Neural crest cell (in vitro differentiated cells): Measurements from ENCODE around the gene TMED8. TPM values are rescaled to one million over a fixed set of nuclear protein-coding genes. Genes with fewer than 3 reads are reported as not detected.
A peak's percentile ranks its signal among the peaks of the same experiment; 100 is the strongest.

ENCODE experiments used
- DNase-seq: peaks from one replicate; pipeline ENCODE4 v3.0.0; 2021; ENCODE audit warnings: low read depth, mixed read lengths, low spot score
- H3K27ac Mint-ChIP-seq: one replicate; pipeline ENCODE4 v1.8.0; 2021; ENCODE audit warnings: mild to moderate bottlenecking, mixed read lengths; ENCODE audit not compliant: unreplicated experiment
- H3K27me3 Mint-ChIP-seq: 2 replicates; pipeline ENCODE4 v1.8.0; 2021; ENCODE audit warnings: low read depth, mild to moderate bottlenecking, mixed read lengths
- H3K36me3 Mint-ChIP-seq: 2 replicates; pipeline ENCODE4 v1.8.0; 2021; ENCODE audit warnings: low read depth, mild to moderate bottlenecking, mixed read lengths
- H3K4me1 Mint-ChIP-seq: 2 replicates; pipeline ENCODE4 v1.8.0; 2021; ENCODE audit warnings: mixed read lengths
- H3K4me3 Mint-ChIP-seq: one replicate; pipeline ENCODE4 v1.8.0; 2021; ENCODE audit warnings: mild to moderate bottlenecking, mixed read lengths
- H3K9me3 Mint-ChIP-seq: 2 replicates; pipeline ENCODE4 v1.8.0; 2021; ENCODE audit warnings: mixed read lengths
- CTCF ChIP-seq: fragments of 200-600 bp; sonication (generic); conservative IDR thresholded peaks from 2 replicates; pipeline ENCODE4 v1.5.0; 2021; ENCODE audit warnings: antibody characterized with exemption, mild to moderate bottlenecking
- total RNA-seq: library from RNA; stranded (reverse); gene quantifications from 2 replicates; pipeline ENCODE4 v1.2.1, GENCODE V29; 2021

TMED8 gene
- total RNA-seq, 1 donor from 2014 or later, result 19.1 TPM

DNA sequence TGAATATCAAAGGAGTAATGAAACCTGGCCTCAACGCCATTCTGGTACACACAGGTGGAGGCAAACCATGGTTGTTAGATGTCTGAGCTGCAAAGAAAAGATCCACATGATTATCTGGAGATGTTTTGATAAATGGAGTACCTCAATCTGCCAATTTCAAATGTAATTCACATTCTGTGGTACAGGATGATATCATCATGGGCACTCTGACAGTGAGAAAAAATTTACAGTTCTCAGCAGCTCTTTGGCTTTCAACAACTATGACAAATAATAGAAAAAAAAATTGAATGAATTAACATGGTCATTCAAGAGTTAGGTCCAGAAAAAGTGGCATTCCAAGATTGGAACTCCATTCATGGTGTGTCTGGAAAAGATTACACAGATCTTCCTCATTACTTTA, 17.3 kb downstream of the TMED8 start:
- Mint-ChIP-seq H3K27ac (no peak overlapping the region), H3K9me3 (no peaks in the 10 kb centered on the region), H3K4me3 (no peak overlapping the region), H3K27me3 (no peaks in the 10 kb centered on the region), H3K36me3 (peaks cover 7% of the 10 kb centered on the region), H3K4me1 (peaks cover 27% of the 10 kb centered on the region)
- DNase-seq, result no peak
- no peak for TF ChIP-seq CTCF

DNA sequence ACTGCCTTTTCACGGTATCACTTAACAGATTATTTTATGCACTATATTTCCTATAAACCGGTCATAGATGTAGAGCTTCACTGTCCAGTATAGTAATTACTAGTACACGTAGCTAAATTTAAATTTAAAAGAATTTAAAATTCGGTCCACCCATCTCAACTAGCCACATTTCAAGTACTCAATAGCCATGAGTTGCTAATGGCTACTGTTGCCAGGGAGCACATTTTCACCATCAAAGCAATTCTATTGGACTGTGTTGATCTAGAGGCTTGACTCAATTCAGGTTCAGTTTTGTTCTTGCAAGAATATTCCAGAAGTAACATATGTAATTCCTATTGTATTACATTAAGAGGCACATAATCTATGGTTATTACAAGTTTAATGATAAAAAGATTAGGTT, 20.0 kb downstream of the TMED8 start:
- no peak for DNase-seq
- Mint-ChIP-seq H3K36me3 (peaks cover 7% of the 10 kb centered on the region), H3K27ac (no peak overlapping the region), H3K9me3 (no peaks in the 10 kb centered on the region), H3K4me1 (peaks cover 33% of the 10 kb centered on the region), H3K27me3 (no peaks in the 10 kb centered on the region), H3K4me3 (no peak overlapping the region)
- no peak for TF ChIP-seq CTCF

GRCh38 chr14:77355811-77356210, 21.1 kb downstream of the TMED8 start:
- no peak overlapping the region for H3K27ac Mint-ChIP-seq
- peak overlapping the region; percentile 68 for H3K4me3 Mint-ChIP-seq
- no peaks in the 10 kb centered on the region for H3K9me3 Mint-ChIP-seq
- no peak for DNase-seq
- no peak for TF ChIP-seq CTCF
- peaks cover 33% of the 10 kb centered on the region for H3K4me1 Mint-ChIP-seq
- no peaks in the 10 kb centered on the region for H3K27me3 Mint-ChIP-seq
- peaks cover 9% of the 10 kb centered on the region for H3K36me3 Mint-ChIP-seq

DNA sequence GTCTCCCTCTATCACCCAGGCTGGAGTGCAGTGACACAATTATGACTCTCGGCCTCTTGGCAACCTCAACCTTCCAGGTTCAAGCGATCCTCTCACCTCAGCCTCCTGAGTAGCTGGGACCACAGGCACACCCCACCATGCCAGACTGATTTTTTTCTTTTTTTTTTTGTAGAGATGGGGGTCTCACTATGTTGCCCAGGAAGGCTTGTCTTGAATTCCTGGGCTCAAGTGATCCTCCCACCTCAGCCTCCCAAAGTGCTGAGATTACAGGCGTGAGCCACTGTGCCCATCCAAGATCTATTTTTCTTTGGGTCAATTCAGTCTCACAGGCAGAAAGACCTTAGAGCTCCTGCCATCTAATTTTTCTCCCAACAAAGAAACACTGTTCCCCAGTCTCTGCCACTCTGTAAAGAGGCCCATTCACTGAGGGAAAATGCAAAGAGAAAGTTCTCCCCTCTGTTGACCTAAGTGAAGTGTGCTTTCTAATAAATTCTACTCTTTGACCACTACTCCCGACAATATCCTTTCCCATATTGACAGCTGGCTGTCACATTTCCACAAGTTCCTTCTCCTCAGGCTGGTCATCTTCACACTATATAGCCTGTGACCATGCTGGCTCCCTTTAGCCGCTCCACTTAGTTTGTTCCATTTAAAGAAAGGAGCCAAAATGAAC, 23.3 kb downstream of the TMED8 start:
- Mint-ChIP-seq H3K9me3 (no peaks in the 10 kb centered on the region), H3K36me3 (peaks cover 9% of the 10 kb centered on the region), H3K4me1 (peaks cover 33% of the 10 kb centered on the region), H3K27ac (no peak overlapping the region), H3K27me3 (no peaks in the 10 kb centered on the region), H3K4me3 (peak overlapping the region; percentile 6)
- no peak for DNase-seq
- TF ChIP-seq CTCF, result no peak

GRCh38 chr14:77347751-77348150, 29.1 kb downstream of the TMED8 start:
- Mint-ChIP-seq H3K9me3 (no peaks in the 10 kb centered on the region), H3K4me1 (peaks cover 13% of the 10 kb centered on the region), H3K4me3 (no peak overlapping the region), H3K27ac (no peak overlapping the region), H3K36me3 (peaks cover 12% of the 10 kb centered on the region), H3K27me3 (no peaks in the 10 kb centered on the region)
- DNase-seq, result no peak
- no peak for TF ChIP-seq CTCF
